HepG2 (cell line): ENCODE data around the gene INSR. TPM values are rescaled to one million over a fixed set of nuclear protein-coding genes. Genes with fewer than 3 reads are reported as not detected.

Source experiments
- FOXP1 ChIP-seq, 2 experiments: fragments of 450-650 bp in 1 of 2; IDR thresholded peaks; 2 replicates each; pipeline ENCODE4 v1.6.1; 2017 to 2018; ENCODE audit warnings: antibody characterized with exemption in 1 of 2
- KLF16 ChIP-seq, 2 experiments: sonication (generic) in 1 of 2; formaldehyde crosslinking in 1 of 2; IDR thresholded peaks; 2 replicates each; pipeline versions ENCODE4 v1.6.1 to v1.8.0; 2016 to 2023; ENCODE audit warnings: missing genetic modification reagents in 2 of 2, missing compliant biosample characterization in 1 of 2
- LCORL ChIP-seq, 2 experiments: fragments of 450-650 bp in 1 of 2; sonication (generic) in 1 of 2; formaldehyde crosslinking in 1 of 2; IDR thresholded peaks; 2 replicates each; pipeline versions ENCODE4 v1.5.0 to v1.6.1; 2017 to 2020; ENCODE audit warnings: antibody characterized with exemption in 1 of 2, missing genetic modification reagents in 1 of 2
- SETDB1 ChIP-seq: sonication (generic); formaldehyde crosslinking; IDR thresholded peaks from 2 replicates; pipeline ENCODE4 v1.5.1; 2020; ENCODE audit warnings: missing genetic modification reagents, mild to moderate bottlenecking, borderline replicate concordance
- SMC3 ChIP-seq: IDR thresholded peaks from 2 replicates; pipeline ENCODE4 v1.6.1; 2011; ENCODE audit warnings: low read length, improper control_type of control experiment
- SNAPC2 ChIP-seq: sonication (generic); formaldehyde crosslinking; IDR thresholded peaks from 2 replicates; pipeline ENCODE4 v1.8.1; 2022; ENCODE audit warnings: mild to moderate bottlenecking, missing genetic modification reagents
- ZNF609 ChIP-seq: sonication (generic); formaldehyde crosslinking; IDR thresholded peaks from 2 replicates; pipeline ENCODE4 v1.4.0; 2020; ENCODE audit warnings: mild to moderate bottlenecking, missing genetic modification reagents, borderline replicate concordance
- ZNF687 ChIP-seq: sonication (generic); formaldehyde crosslinking; IDR thresholded peaks from 2 replicates; pipeline ENCODE4 v1.5.1; 2020; ENCODE audit warnings: mild to moderate bottlenecking, missing genetic modification reagents, moderate library complexity
- ZNF770 ChIP-seq: sonication (generic); formaldehyde crosslinking; IDR thresholded peaks from 2 replicates; pipeline ENCODE4 v1.5.0; 2020; ENCODE audit warnings: mild to moderate bottlenecking, missing genetic modification reagents
- polyA plus RNA-seq, 8 experiments: library from polyadenylated mRNA; depleted of rRNA in 3 of 8; stranded (reverse) in 7 of 8; unstranded in 1 of 8; fragments of >200 nt; fragmentation: Illumina TruSeq in 4 of 8; extraction: Trizol in 4 of 8; gene quantifications; 2 replicates each; pipeline versions ENCODE4 v1.2.1 to v1.2.3, GENCODE V29; 2011 to 2016; ENCODE audit warnings: low read depth in 4 of 8, missing spikeins in 1 of 8, mixed read lengths in 1 of 8; ENCODE audit not compliant: insufficient read depth in 1 of 8
- total RNA-seq, 5 experiments: library from RNA; depleted of rRNA; stranded (reverse); fragments of >200 nt; fragmentation: Illumina TruSeq; extraction: Trizol; gene quantifications; 2 replicates each; pipeline ENCODE4 v1.2.3, GENCODE V29; 2016; ENCODE audit warnings: low read depth in 1 of 5

Gene INSR
- total and polyA plus RNA-seq, 2 of the 13 experiments (the other 11 are each of a cell fraction or from before 2014, with no cell fraction given), result 24.2 to 29.8 TPM

GRCh38 chr19:7101498-7102253 lies 192.5 kb downstream of the INSR start (continued):
- TF ChIP-seq ZNF609 (CRISPR knock-in tag), result 0 out of 2 replicates have a peak, but pooled peaks have one; percentile 28
- TF ChIP-seq SNAPC2 (CRISPR knock-in tag), result no peak
- TF ChIP-seq SMC3, result no peak
- peak; percentile 14; the same call in 1 of the 2 replicates for TF ChIP-seq ZNF770 (CRISPR knock-in tag)
- 0 out of 4 replicates have a peak, but pooled peaks of 1 of the 2 experiments have one; percentile 11 for TF ChIP-seq KLF16 (CRISPR knock-in tag; IDR thresholded peaks at IDR 0.05)
- TF ChIP-seq ZNF687, result peak; percentile 54
- no peak for TF ChIP-seq FOXP1 (IDR thresholded peaks at IDR 0.05)
- 0 out of 2 replicates have a peak, but pooled peaks have one; percentile 40 for TF ChIP-seq FOXP1 (CRISPR knock-in tag; IDR thresholded peaks at IDR 0.05)
- TF ChIP-seq SETDB1, result no peak
- no peak for TF ChIP-seq LCORL (IDR thresholded peaks at IDR 0.05)
- TF ChIP-seq LCORL (CRISPR knock-in tag; IDR thresholded peaks at IDR 0.05), result peak; percentile 26; the same call in 1 of the 2 replicates
